SJSA1 (cell line): Measurements from ENCODE around the gene C4BPB. TPM values are rescaled to one million over a fixed set of nuclear protein-coding genes. Genes with fewer than 3 reads are reported as not detected.

ENCODE experiments used
- DNase-seq, 2 experiments: peaks; one replicate each; pipeline ENCODE4 v3.0.0-alpha.2; 2015 to 2020; ENCODE audit warnings: low spot score in 2 of 2, low read depth in 1 of 2
- H3K27ac ChIP-seq: fragments of 250-450 bp; sonication (Bioruptor Pico); 2 replicates; pipeline ENCODE4 v1.5.1; 2020; ENCODE audit warnings: mild to moderate bottlenecking, moderate library complexity
- H3K27me3 ChIP-seq: fragments of 250-450 bp; sonication (Bioruptor Pico); replicated peaks from 2 replicates; pipeline ENCODE4 v1.5.1; 2020; ENCODE audit warnings: mild to moderate bottlenecking, moderate library complexity
- H3K36me3 ChIP-seq: fragments of 250-450 bp; sonication (Bioruptor Pico); 2 replicates; pipeline ENCODE4 v1.5.1; 2020; ENCODE audit warnings: mild to moderate bottlenecking
- H3K4me1 ChIP-seq: fragments of 250-450 bp; sonication (Bioruptor Pico); replicated peaks from 2 replicates; pipeline ENCODE4 v1.6.1; 2021; ENCODE audit warnings: mild to moderate bottlenecking
- H3K4me3 ChIP-seq: fragments of 250-450 bp; sonication (Bioruptor Pico); 2 replicates; pipeline ENCODE4 v1.5.1; 2020; ENCODE audit warnings: mild to moderate bottlenecking
- H3K9me3 ChIP-seq: fragments of 250-450 bp; sonication (Bioruptor Pico); replicated peaks from 2 replicates; pipeline ENCODE4 v1.5.1; 2020; ENCODE audit warnings: mild to moderate bottlenecking
- total RNA-seq: library from RNA; depleted of rRNA; stranded (reverse); fragments of >200 nt; shearing (Covaris generic); gene quantifications from 2 replicates; pipeline ENCODE4 v1.2.3, GENCODE V29; 2014

Gene C4BPB
- total RNA-seq, 1 experiment from 2014 or later = 1.8 TPM

- H3K27ac ChIP-seq = no peak overlapping the region
Measured at GRCh38 chr1:207081806-207082205, 6.9 kb upstream of the C4BPB start.

DNA sequence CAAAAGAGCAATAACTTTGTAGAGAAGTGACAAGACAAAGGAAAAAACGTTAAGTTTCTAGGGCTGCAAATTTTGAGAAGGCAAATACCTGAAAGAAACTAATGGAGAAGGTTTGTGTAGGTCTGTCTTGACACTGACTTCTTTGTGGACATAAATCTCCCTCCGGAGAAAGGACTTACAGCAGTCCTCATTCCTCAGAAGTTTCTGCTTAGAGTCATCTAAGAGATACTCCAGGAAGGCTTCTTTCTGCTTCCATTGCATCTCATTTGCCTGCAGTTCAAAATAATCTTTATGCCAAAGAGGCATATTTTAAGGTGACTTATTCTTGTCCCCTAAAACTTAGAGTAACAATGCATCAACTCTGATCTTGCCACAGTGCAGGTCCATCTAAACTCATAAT is 4.4 kb upstream of the C4BPB start:
- Histone ChIP-seq H3K36me3 (no peaks in the 10 kb centered on the region), H3K4me1 (peaks cover 17% of the 10 kb centered on the region), H3K27ac (no peak overlapping the region), H3K9me3 (no peaks in the 10 kb centered on the region), H3K27me3 (no peaks in the 10 kb centered on the region), H3K4me3 (no peak overlapping the region)
- DNase-seq = no peak

More at GRCh38 chr1:207081806-207082205, 6.9 kb upstream of the C4BPB start:
- no peak for DNase-seq
- H3K9me3 ChIP-seq = no peaks in the 10 kb centered on the region
- H3K36me3 ChIP-seq = no peaks in the 10 kb centered on the region
- H3K4me3 ChIP-seq = no peak overlapping the region
- no peaks in the 10 kb centered on the region; the same call in 1 of the 2 replicates for H3K4me1 ChIP-seq
- H3K27me3 ChIP-seq = no peaks in the 10 kb centered on the region

DNA sequence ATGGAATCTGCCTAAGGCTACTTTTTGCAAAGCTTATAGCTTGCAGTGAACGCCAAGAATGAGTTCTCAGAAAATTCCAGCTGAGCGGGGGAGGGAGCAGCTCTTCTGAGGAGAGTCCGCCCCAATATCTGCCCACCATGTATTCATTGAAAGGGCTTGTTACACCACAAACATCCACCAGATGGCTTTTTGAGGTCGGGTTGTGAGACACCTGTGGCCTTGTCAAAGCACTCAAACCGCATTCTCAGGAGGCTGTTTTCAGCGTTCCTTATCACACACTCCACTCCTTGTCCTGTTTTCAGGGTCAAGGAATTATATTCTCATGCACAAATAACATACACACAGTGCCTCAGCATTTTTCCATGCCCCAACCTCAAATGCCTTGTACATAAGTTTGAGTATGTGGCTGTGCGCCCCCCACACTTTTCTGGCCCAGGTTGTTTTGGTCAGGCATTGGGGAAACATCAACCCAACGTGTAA is 3.9 kb upstream of the C4BPB start:
- H3K9me3 ChIP-seq = no peaks in the 10 kb centered on the region
- H3K36me3 ChIP-seq = no peaks in the 10 kb centered on the region
- peak; percentile 42 to 54 for DNase-seq
- H3K4me1 ChIP-seq = peaks cover 21% of the 10 kb centered on the region
- H3K27ac ChIP-seq = no peak overlapping the region
- no peaks in the 10 kb centered on the region for H3K27me3 ChIP-seq
- H3K4me3 ChIP-seq = no peak overlapping the region

- no peak for DNase-seq
- Histone ChIP-seq H3K27me3 (no peaks in the 10 kb centered on the region), H3K4me1 (peaks cover 27% of the 10 kb centered on the region), H3K4me3 (no peak overlapping the region), H3K27ac (no peak overlapping the region), H3K9me3 (no peaks in the 10 kb centered on the region), H3K36me3 (no peaks in the 10 kb centered on the region)
Measured at GRCh38 chr1:207085887-207086286, 2.8 kb upstream of the C4BPB start.

DNA sequence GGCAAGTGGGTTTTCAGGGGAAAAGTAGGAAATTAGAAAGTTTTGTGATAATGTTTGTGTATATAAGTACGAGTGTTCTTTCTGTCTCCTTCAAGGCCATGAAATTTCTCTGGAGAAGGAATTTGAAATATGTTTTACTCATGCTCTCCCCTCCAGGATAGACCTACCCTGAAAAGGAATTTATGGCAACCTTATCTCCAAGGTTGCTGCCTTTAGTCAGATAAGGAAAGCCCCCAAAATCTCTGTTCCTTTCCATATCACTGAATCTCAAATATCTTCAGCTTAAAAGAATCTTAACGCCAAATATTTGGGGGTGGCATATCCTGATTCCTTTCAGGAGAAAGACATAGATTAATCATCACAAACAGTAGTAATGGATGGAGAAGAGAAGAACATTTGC is 499 bp upstream of the C4BPB start:
- peak overlapping the region; percentile 54 for H3K27ac ChIP-seq
- no peak overlapping the region for H3K4me3 ChIP-seq
- DNase-seq = peak in 1 of 2 experiments; percentile 31
- H3K27me3 ChIP-seq = no peaks in the 10 kb centered on the region
- H3K4me1 ChIP-seq = peaks cover 27% of the 10 kb centered on the region
- H3K36me3 ChIP-seq = no peaks in the 10 kb centered on the region
- H3K9me3 ChIP-seq = no peaks in the 10 kb centered on the region

GRCh38 chr1:207089627-207090355 is 1.1 kb downstream of the C4BPB start:
- peak overlapping the region; percentile 24 for H3K4me3 ChIP-seq
- no peaks in the 10 kb centered on the region for H3K36me3 ChIP-seq
- peaks cover 27% of the 10 kb centered on the region for H3K4me1 ChIP-seq
- peak overlapping the region; percentile 54 for H3K27ac ChIP-seq
- DNase-seq = peak; percentile 50 to 71
- no peaks in the 10 kb centered on the region for H3K9me3 ChIP-seq
- no peaks in the 10 kb centered on the region for H3K27me3 ChIP-seq

DNA sequence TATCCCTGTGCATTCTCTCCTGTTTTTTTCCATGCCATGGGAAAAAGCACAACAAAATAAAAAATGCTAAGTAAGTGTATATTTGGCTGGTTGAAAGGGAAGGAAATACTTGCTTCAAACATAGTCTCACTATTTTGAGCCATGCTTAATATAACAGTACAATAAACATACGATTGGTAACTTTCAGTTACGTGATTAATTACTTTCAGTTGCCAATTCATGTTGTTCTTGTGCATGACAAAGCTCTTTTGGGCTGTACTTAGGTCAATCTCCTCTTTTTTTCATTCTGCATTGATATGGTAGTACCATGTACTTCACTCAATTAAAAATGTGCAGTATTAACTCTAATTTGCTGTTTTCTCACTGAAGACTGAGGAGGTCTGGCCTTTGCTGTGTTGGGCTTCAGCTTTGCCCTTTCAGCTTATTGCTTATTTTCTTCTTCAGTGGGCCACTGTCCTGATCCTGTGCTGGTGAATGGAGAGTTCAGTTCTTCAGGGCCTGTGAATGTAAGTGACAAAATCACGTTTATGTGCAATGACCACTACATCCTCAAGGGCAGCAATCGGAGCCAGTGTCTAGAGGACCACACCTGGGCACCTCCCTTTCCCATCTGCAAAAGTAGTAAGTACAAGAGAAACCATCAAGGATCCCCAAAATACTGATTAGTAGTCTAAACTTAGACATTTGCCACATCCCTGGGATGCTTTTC is 2.7 kb downstream of the C4BPB start:
- H3K4me1 ChIP-seq = peaks cover 27% of the 10 kb centered on the region
- H3K36me3 ChIP-seq = no peaks in the 10 kb centered on the region
- no peak overlapping the region for H3K27ac ChIP-seq
- H3K4me3 ChIP-seq = no peak overlapping the region
- H3K27me3 ChIP-seq = no peaks in the 10 kb centered on the region
- no peak for DNase-seq
- H3K9me3 ChIP-seq = no peaks in the 10 kb centered on the region

- no peak for DNase-seq
- H3K4me1 ChIP-seq = peaks cover 13% of the 10 kb centered on the region
- no peak overlapping the region for H3K4me3 ChIP-seq
- no peaks in the 10 kb centered on the region for H3K36me3 ChIP-seq
- H3K27ac ChIP-seq = no peak overlapping the region
- H3K9me3 ChIP-seq = no peaks in the 10 kb centered on the region
- H3K27me3 ChIP-seq = no peaks in the 10 kb centered on the region
Measured at GRCh38 chr1:207093944-207094343, 5.3 kb downstream of the C4BPB start.

DNA sequence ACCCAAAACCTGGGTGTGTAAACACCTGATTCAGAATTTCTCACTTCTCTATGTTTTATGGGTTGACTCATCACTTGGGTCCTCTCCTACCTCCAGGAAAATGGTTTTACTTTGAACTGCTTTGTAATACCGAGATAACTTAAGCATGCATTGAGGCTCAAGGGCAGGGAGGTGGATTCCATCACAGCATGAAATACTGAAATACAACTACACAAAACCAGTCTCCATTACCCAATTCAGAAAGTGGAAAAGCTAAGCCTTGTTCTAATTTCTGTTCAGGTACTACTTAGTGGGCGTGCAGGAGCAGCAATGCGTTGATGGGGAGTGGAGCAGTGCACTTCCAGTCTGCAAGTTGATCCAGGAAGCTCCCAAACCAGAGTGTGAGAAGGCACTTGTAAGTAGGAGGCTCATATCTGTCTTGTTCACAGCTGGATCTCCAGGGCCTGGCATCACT is 9.2 kb downstream of the C4BPB start:
- no peak for DNase-seq
- Histone ChIP-seq H3K4me3 (no peak overlapping the region), H3K4me1 (no peaks in the 10 kb centered on the region), H3K27me3 (peaks cover 3% of the 10 kb centered on the region; the same call in 1 of the 2 replicates), H3K36me3 (no peaks in the 10 kb centered on the region), H3K9me3 (no peaks in the 10 kb centered on the region), H3K27ac (no peak overlapping the region)

DNA sequence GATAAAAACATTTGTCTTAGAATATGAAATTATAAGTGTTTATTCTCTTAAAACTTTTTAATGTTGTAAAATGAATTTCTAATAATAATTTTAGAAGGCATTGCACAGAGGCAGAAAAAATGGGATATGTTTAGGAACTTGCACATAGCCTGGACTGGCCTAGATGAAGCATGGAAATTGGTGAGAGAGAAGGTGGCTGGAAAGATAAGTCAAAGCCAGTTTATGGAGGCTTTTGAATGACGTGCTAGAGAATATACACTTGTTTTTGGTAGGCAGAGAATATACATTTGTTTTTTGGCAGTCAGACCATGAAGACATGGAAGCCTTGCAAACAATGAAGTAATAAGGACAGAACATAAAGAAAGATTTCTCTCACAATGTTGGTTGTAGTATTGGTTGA is 13.1 kb downstream of the C4BPB start:
- no peaks in the 10 kb centered on the region for H3K36me3 ChIP-seq
- H3K4me1 ChIP-seq = no peaks in the 10 kb centered on the region
- H3K9me3 ChIP-seq = no peaks in the 10 kb centered on the region
- H3K4me3 ChIP-seq = no peak overlapping the region
- no peak overlapping the region for H3K27ac ChIP-seq
- H3K27me3 ChIP-seq = peaks cover 10% of the 10 kb centered on the region; the same call in 1 of the 2 replicates
- DNase-seq = no peak

- Histone ChIP-seq H3K9me3 (no peaks in the 10 kb centered on the region), H3K27me3 (peaks cover 10% of the 10 kb centered on the region; the same call in 1 of the 2 replicates), H3K4me3 (no peak overlapping the region), H3K4me1 (no peaks in the 10 kb centered on the region), H3K36me3 (no peaks in the 10 kb centered on the region), H3K27ac (no peak overlapping the region)
- no peak for DNase-seq
Measured at GRCh38 chr1:207102146-207102545, 13.5 kb downstream of the C4BPB start.

DNA sequence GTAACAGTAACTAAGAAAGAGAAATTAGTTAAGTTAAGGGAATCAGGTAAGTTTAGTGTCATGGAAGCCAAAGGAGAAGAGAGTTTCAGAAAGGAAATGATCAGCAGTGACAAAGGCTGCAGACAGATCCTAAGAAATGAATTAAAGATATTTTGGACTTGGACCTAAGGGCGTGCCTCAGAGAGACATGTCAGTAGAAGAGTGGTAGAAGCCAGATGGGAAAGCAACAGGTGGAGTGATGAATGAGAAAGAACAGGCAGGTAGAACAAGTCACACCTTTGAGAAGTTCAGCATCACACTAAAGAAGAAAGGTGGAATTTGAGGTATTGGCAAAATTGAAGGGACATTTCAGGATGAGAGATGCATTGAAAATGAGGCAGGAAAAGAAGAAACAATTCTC is 14.0 kb downstream of the C4BPB start:
- Histone ChIP-seq H3K9me3 (no peaks in the 10 kb centered on the region), H3K27me3 (peaks cover 10% of the 10 kb centered on the region; the same call in 1 of the 2 replicates), H3K4me3 (no peak overlapping the region), H3K27ac (no peak overlapping the region), H3K36me3 (no peaks in the 10 kb centered on the region), H3K4me1 (no peaks in the 10 kb centered on the region)
- DNase-seq = no peak

DNA sequence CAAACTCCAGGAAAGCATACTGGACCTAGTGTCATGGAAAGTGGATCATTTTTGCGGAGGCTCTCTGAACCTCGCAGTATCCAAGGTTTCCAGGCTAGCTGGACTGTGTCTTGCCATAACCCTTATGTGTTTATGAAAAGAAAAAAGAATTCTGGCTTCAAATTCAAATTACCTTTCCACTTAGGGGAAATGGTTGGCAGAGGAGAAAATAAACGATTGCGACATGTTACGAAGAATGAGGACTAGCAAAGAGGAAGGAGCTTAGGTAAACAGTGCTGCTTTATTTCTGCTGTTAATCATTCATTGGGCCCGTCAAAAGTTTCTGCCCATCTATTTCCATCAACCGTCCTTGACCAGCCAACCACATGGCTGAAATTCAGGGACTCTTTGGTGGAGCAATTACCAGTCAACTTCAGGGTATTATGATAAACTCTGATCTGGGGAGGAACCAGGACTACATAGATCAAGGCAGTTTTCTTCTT is 15.3 kb downstream of the C4BPB start, which contains the start of gene C4BPA:
C4BPA (plus strand) TSS at position 342 of the 482 bp plus-strand sequence. CDS start 8,793 bp downstream, outside the sequence.
- Histone ChIP-seq H3K36me3 (no peaks in the 10 kb centered on the region), H3K4me3 (no peak within 1 kb of the TSS), H3K27ac (no peak within 1 kb of the TSS), H3K9me3 (no peaks in the 10 kb centered on the region), H3K4me1 (no peaks in the 10 kb centered on the region), H3K27me3 (peaks cover 10% of the 10 kb centered on the region; the same call in 1 of the 2 replicates)
- no peak for DNase-seq

DNA sequence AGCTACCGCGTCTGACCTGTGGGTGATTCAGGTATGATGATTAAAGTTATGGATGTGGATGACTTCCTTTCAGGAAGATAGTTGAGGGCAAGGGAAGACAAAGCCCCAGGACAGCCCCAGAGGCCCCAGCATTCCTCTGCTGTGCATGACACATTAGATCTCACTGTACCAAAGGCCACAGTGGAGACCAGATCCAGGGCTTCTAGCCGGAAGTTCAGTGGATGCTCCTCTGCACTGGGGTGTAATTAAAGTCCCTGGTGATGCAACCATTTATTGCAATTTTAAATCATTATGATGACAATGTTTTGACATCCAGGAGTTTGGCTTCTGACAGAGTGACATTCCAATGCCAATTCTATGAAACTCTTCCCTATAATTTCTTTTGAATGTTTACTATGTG is 20.3 kb downstream of the C4BPB start:
- H3K4me1 ChIP-seq = no peaks in the 10 kb centered on the region
- 0 out of 2 replicates have a peak, but pooled peaks cover 3% of the 10 kb centered on the region for H3K27me3 ChIP-seq
- H3K4me3 ChIP-seq = no peak overlapping the region
- DNase-seq = no peak
- no peaks in the 10 kb centered on the region for H3K36me3 ChIP-seq
- no peaks in the 10 kb centered on the region for H3K9me3 ChIP-seq
- H3K27ac ChIP-seq = no peak overlapping the region
